22Rv1 (cell line): Measurements from ENCODE around the gene INSIG1.

ENCODE experiments used
- CTCF ChIP-seq: fragments of 450-650 bp; IDR thresholded peaks from 2 replicates; pipeline ENCODE4 v1.5.1; 2017; ENCODE audit warnings: mild to moderate bottlenecking
- ZFX ChIP-seq: fragments of 450-650 bp; IDR thresholded peaks from 2 replicates; pipeline ENCODE4 v1.6.1; 2017; ENCODE audit warnings: antibody characterized with exemption, borderline replicate concordance

- TF ChIP-seq CTCF = no peak
- no peak for TF ChIP-seq ZFX
Observed at GRCh38 chr7:155298288-155298833, 683 bp downstream of the INSIG1 start.
